HG03378 (cell line): ENCODE results near the gene MICU1.
"Not testable (repeated sequence)": the region's sequence is repeated elsewhere in the genome, so short reads cannot be mapped to it uniquely, and the experiment has no call there.

ENCODE experiments used
- ATAC-seq: cut with Tn5 transposase; IDR thresholded peaks from one replicate; pipeline ENCODE4 v1.9.1; 2021; ENCODE audit warnings: mild to moderate bottlenecking, moderate library complexity; ENCODE audit not compliant: unreplicated experiment

MICU1 gene

GRCh38 chr10:72564596-72564995, 61.3 kb downstream of the MICU1 start:
- ATAC-seq = no peak

GRCh38 chr10:72563327-72563932, 62.4 kb downstream of the MICU1 start:
- peak; percentile 60 for ATAC-seq

GRCh38 chr10:72561745-72562166, 64.1 kb downstream of the MICU1 start:
- peak; percentile 55 for ATAC-seq

- ATAC-seq = no peak
Measured at GRCh38 chr10:72557362-72557761, 68.5 kb downstream of the MICU1 start.

- no peak for ATAC-seq
Measured at GRCh38 chr10:72552857-72553256, 73.0 kb downstream of the MICU1 start.

GRCh38 chr10:72550239-72550638, 75.6 kb downstream of the MICU1 start:
- no peak for ATAC-seq

- ATAC-seq = no peak
Measured at GRCh38 chr10:72545546-72545945, 80.3 kb downstream of the MICU1 start.

GRCh38 chr10:72543855-72544254, 82.0 kb downstream of the MICU1 start:
- not testable (repeated sequence) for ATAC-seq

- no peak for ATAC-seq
Measured at GRCh38 chr10:72542396-72542815, 83.5 kb downstream of the MICU1 start.

- ATAC-seq = no peak
Measured at GRCh38 chr10:72541337-72541736, 84.5 kb downstream of the MICU1 start.

GRCh38 chr10:72540193-72540807, 85.6 kb downstream of the MICU1 start:
- no peak for ATAC-seq

- ATAC-seq = no peak
Measured at GRCh38 chr10:72539137-72539536, 86.7 kb downstream of the MICU1 start.

GRCh38 chr10:72525689-72526088, 100.2 kb downstream of the MICU1 start:
- no peak for ATAC-seq

GRCh38 chr10:72525277-72525676, 100.6 kb downstream of the MICU1 start:
- ATAC-seq = no peak

GRCh38 chr10:72524489-72524888, 101.4 kb downstream of the MICU1 start:
- ATAC-seq = no peak

GRCh38 chr10:72523932-72524396, 101.9 kb downstream of the MICU1 start:
- no peak for ATAC-seq

- ATAC-seq = no peak
Measured at GRCh38 chr10:72523062-72523461, 102.8 kb downstream of the MICU1 start.

- ATAC-seq = no peak
Measured at GRCh38 chr10:72517244-72517643, 108.6 kb downstream of the MICU1 start.

- ATAC-seq = no peak
Measured at GRCh38 chr10:72515455-72515854, 110.4 kb downstream of the MICU1 start.

GRCh38 chr10:72513910-72514309, 112.0 kb downstream of the MICU1 start:
- ATAC-seq = no peak

- ATAC-seq = no peak
Measured at GRCh38 chr10:72511459-72511858, 114.4 kb downstream of the MICU1 start.

- no peak for ATAC-seq
Measured at GRCh38 chr10:72509941-72510340, 115.9 kb downstream of the MICU1 start.
